Measurements from ENCODE around the gene OSMR. TPM values are rescaled to one million over a fixed set of nuclear protein-coding genes. Genes with fewer than 3 reads are reported as not detected.

Gene OSMR
- total and polyA plus RNA-seq, 12 donors: 3.9 to 33.4 (median 8.3) TPM

DNA sequence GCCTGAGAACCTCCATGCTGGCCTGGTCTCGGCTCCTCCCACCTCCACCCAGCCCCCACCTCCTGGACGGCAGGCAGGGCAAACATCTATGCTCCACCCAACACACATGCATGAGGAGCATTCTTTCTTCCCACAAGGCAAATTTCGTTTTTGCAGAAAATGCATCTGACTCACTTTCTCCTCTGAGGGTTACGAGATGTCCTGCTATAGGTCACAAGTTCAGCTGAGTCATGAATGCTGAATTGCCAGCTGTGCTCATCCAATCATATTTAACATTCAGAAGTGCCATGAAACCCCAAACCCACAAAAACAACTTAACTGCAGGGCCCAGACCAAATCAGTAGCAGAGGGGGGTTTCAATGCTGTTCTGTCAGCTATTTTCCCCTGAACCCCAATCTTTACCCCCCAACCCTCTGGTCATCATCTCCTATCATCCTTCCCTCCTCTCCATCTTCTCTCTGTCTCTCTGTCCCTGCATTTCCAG, 39.0 kb upstream of the OSMR start:
- peak overlapping the region in 2 of 10 donors; percentile 44 to 53 for H3K27ac ChIP-seq
- 51 to 58% methylated on average over 4 of the region's 4 CpGs for WGBS, 2 donors

DNA sequence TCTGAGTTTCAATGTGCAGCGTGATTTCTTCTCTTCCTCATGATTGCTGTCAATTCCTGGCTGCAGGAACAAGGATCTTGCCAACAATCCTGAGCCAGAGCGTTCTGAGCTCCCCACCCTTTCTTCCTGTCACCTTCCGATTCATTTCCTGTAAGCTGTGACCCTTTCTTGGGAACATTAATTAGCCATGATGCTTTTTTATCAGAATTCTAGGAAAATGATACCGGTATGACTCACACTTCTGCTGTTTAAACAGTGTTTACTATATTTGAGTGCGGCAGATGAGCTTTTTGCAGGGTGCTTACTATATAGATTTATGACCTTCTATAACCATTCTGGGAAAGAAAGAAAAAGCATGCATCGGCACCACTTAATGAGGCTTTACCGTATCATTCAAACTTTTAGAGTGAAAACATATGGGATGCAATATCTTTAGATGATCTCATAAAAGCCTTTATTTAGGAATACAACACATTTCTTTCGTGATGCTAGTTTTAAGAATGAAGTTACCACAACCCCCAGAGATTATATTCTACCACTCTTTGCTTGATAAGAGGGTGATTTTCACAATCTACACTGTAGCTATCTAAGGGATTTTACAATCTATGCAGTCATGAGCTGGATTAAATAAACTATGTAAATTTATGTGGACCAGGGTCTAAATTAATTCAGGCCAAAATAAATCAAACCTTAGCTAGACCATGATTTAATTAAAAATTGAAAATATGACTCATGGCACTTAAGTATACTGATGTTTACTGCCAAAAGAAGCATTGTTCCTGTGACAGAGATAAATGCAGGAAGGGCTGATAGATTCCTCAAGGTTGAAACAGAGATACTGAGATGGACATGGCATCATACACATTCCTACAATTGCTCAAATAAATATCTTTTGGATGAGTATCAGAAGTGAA, 38.0 kb upstream of the OSMR start:
- intact Hi-C loops (cut with DNase I): loop anchor here (2.0 to 10.0 kb wide), 13 partner anchors 25 to 603 kb away; partner anchors contain the start of gene LIFR (in 6 of the 10)
- peaks cover 0 to 4% (median 0%) of the 10 kb centered on the region in 7 donors for H3K27me3 ChIP-seq
- no peak overlapping the region for H3K4me3 ChIP-seq
- no peaks in the 10 kb centered on the region for H3K9me3 ChIP-seq
- TF ChIP-seq, protein P1, sequence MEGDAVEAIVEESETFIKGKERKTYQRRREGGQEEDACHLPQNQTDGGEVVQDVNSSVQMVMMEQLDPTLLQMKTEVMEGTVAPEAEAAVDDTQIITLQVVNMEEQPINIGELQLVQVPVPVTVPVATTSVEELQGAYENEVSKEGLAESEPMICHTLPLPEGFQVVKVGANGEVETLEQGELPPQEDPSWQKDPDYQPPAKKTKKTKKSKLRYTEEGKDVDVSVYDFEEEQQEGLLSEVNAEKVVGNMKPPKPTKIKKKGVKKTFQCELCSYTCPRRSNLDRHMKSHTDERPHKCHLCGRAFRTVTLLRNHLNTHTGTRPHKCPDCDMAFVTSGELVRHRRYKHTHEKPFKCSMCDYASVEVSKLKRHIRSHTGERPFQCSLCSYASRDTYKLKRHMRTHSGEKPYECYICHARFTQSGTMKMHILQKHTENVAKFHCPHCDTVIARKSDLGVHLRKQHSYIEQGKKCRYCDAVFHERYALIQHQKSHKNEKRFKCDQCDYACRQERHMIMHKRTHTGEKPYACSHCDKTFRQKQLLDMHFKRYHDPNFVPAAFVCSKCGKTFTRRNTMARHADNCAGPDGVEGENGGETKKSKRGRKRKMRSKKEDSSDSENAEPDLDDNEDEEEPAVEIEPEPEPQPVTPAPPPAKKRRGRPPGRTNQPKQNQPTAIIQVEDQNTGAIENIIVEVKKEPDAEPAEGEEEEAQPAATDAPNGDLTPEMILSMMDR (IDR thresholded peaks at IDR 0.05): no peak
- peaks cover 6 to 47% (median 39%) of the 10 kb centered on the region in 9 donors for H3K4me1 ChIP-seq
- no peak for DNase-seq
- no peaks in the 10 kb centered on the region for H3K36me3 ChIP-seq
- peak overlapping the region in 3 of 10 donors; percentile 4 to 53 (median 44) for H3K27ac ChIP-seq
- ATAC-seq: peak in 7 of 8 donors; percentile 47 to 74 (median 55)
- WGBS, 2 donors: 39% methylated on average over 8 of the region's 8 CpGs

More for the DNA sequence above, 39.0 kb upstream of the OSMR start:
- intact Hi-C loops (cut with DNase I): loop anchor here (2.0 to 10.0 kb wide), 11 partner anchors 24 to 602 kb away; partner anchors contain the start of gene LIFR (in 4 of the 10)
- no peak for DNase-seq
- Histone ChIP-seq H3K9me3 (no peaks in the 10 kb centered on the region), H3K36me3 (no peaks in the 10 kb centered on the region), H3K27me3 (peaks cover 0 to 4% (median 0%) of the 10 kb centered on the region in 7 donors), H3K4me1 (peaks cover 6 to 49% (median 39%) of the 10 kb centered on the region in 9 donors), H3K4me3 (no peak overlapping the region)
- TF ChIP-seq, protein P1 (IDR thresholded peaks at IDR 0.05): no peak
- ATAC-seq: peak in 1 of 8 donors; percentile 31

DNA sequence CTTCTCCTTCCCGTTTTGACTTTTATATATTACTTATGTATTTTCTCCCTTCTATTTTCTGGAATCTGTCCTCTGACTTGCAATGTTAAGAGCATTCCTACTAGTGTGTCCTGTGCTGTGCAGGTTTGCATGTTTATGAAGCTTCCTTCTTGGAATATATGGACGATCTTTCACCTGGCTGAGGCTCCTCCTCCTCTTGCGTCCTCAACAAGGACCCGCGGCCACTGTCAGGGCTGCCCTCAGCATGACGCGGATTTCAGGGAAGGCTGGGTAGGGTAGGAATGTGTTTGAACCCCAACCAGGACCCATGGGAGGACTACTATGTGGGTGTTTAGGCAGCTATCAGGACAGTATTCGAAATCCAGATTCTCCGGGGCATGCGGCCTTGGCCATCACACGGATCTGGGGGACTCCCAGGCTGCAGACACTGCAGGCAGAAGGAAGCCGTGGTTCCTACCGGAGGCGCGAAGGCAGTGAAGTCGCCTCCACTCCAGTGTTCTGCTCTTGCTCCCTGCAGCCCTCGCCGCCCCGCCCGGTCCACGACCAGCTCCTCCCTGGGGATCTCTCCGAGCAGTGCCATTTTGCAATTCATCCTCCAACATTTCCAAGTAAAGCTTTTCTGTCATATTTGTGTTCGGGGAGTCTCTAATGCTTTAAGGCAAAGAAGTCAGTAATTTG, 37.0 kb upstream of the OSMR start:
- H3K36me3 ChIP-seq: no peaks in the 10 kb centered on the region
- intact Hi-C loops (cut with DNase I): loop anchor here (1.0 to 10.0 kb wide), 14 partner anchors 134 to 604 kb away; partner anchors contain the start of gene LIFR (in 6 of the 10)
- 87 to 89% methylated on average over 23 of the region's 23 CpGs for WGBS, 2 donors
- H3K4me3 ChIP-seq: no peak overlapping the region
- peaks cover 6 to 47% (median 39%) of the 10 kb centered on the region in 9 donors for H3K4me1 ChIP-seq
- ATAC-seq (peak in 5 of 8 donors; percentile 6 to 37 (median 27)), DNase-seq (peak in 1 of 2 donors; percentile 24)
- peak overlapping the region in 5 of 10 donors; percentile 11 to 62 (median 31) for H3K27ac ChIP-seq
- peaks cover 0 to 4% (median 0%) of the 10 kb centered on the region in 7 donors for H3K27me3 ChIP-seq
- H3K9me3 ChIP-seq: no peaks in the 10 kb centered on the region
- TF ChIP-seq, protein P1 (IDR thresholded peaks at IDR 0.05): no peak

Measured in heart right ventricle (tissue), 16 donors.